SU-DHL-6 (cell line): Measurements from ENCODE around the gene ABCG4.

Experiments used
- H2AFZ ChIP-seq: fragments of 200-600 bp; sonication (generic); 2 replicates; pipeline ENCODE4 v1.6.1; 2014; ENCODE audit warnings: low read depth, mild to moderate bottlenecking, moderate library complexity, mixed read lengths, antibody characterized with exemption, low read length; ENCODE audit not compliant: severe bottlenecking
- H3F3A ChIP-seq: fragments of 200-600 bp; shearing (Covaris generic); 2 replicates; pipeline ENCODE4 v1.6.0; 2016; ENCODE audit warnings: antibody characterized with exemption, mild to moderate bottlenecking; ENCODE audit not compliant: insufficient read depth
- H3K27ac ChIP-seq: fragments of 200-600 bp; sonication (generic); 2 replicates; pipeline ENCODE4 v1.5.1; 2016; ENCODE audit warnings: low read depth, mild to moderate bottlenecking, low read length, moderate library complexity, mixed read lengths
- H3K27me3 ChIP-seq: fragments of 200-600 bp; sonication (generic), shearing (Covaris generic); 2 replicates; pipeline ENCODE4 v1.6.0; 2014; ENCODE audit warnings: mild to moderate bottlenecking, low read length
- H3K36me3 ChIP-seq: fragments of 200-600 bp; sonication (generic); 2 replicates; pipeline ENCODE4 v1.6.1; 2014; ENCODE audit warnings: mild to moderate bottlenecking, low read length, mixed read lengths
- H3K4me2 ChIP-seq: fragments of 300-600, 200-600 bp; shearing (Covaris generic), sonication (generic); 2 replicates; pipeline ENCODE4 v1.6.0; 2014; ENCODE audit warnings: low read length, low read depth, mild to moderate bottlenecking; ENCODE audit not compliant: poor library complexity, severe bottlenecking
- H3K4me3 ChIP-seq: fragments of 200-600 bp; sonication (generic); 2 replicates; pipeline ENCODE4 v1.5.1; 2014; ENCODE audit warnings: antibody characterized with exemption, low read length, mild to moderate bottlenecking, mixed read lengths; ENCODE audit not compliant: insufficient read depth, poor library complexity, severe bottlenecking
- H3K79me2 ChIP-seq: fragments of 200-600 bp; sonication (generic); 2 replicates; pipeline ENCODE4 v1.6.1; 2014; ENCODE audit warnings: mild to moderate bottlenecking, low read length, moderate library complexity; ENCODE audit not compliant: insufficient read depth
- H3K9ac ChIP-seq: fragments of 200-600 bp; sonication (generic); 2 replicates; pipeline ENCODE4 v1.7.0; 2014; ENCODE audit warnings: mild to moderate bottlenecking, low read length
- H3K9me2 ChIP-seq: fragments of 200-600 bp; sonication (generic); replicated peaks from 2 replicates; pipeline ENCODE4 v1.6.1; 2014; ENCODE audit warnings: low read length; ENCODE audit not compliant: insufficient read depth
- H3K9me3 ChIP-seq: fragments of 200-600 bp; sonication (generic); 2 replicates; pipeline ENCODE4 v1.6.1; 2014; ENCODE audit warnings: low read length, mixed read lengths; ENCODE audit not compliant: insufficient read depth
- H4K20me1 ChIP-seq: fragments of 200-600 bp; sonication (generic); 2 replicates; pipeline ENCODE4 v1.6.1; 2014; ENCODE audit warnings: low read depth, mild to moderate bottlenecking, antibody characterized with exemption, low read length, moderate library complexity, mixed read lengths
- EZH2phosphoT487 ChIP-seq: fragments of 200-600 bp; sonication (generic), shearing (Covaris generic); conservative IDR thresholded peaks from 2 replicates; pipeline ENCODE4 v1.6.1; 2018; ENCODE audit warnings: mild to moderate bottlenecking, antibody characterized with exemption, low read length, moderate library complexity, mixed read lengths
- TF ChIP-seq, protein P1 (sequence below): fragments of 200-600 bp; sonication (generic); IDR thresholded peaks from one replicate; pipeline ENCODE4 v1.5.1; 2017; ENCODE audit warnings: antibody characterized with exemption, mild to moderate bottlenecking, low read length, moderate library complexity; ENCODE audit not compliant: insufficient read depth, poor library complexity, severe bottlenecking

ABCG4 gene

DNA sequence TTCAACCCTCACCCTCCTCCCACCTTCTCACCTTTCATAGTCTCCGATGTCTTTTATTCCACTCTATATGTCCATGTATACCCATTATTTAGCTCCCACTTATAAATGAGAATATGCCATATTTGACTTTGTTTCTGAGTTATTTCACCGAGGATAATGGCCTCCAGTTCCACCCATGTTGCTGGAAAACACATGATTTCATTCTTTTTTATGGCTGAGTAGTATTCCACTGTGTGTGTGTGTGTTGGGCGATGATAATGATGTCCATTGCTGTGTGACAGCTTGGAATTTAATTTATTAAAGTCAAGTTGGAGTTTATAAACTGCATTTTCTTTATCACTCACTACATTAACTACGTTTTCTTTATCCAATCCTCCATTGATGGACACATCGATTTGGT, 30.6 kb upstream of the ABCG4 start:
- H2AFZ ChIP-seq: no peak overlapping the region
- H3K9me2 ChIP-seq: no peaks in the 10 kb centered on the region
- no peaks in the 10 kb centered on the region for H4K20me1 ChIP-seq
- no peak overlapping the region for H3K27ac ChIP-seq
- H3K27me3 ChIP-seq: no peaks in the 10 kb centered on the region
- TF ChIP-seq, protein P1, sequence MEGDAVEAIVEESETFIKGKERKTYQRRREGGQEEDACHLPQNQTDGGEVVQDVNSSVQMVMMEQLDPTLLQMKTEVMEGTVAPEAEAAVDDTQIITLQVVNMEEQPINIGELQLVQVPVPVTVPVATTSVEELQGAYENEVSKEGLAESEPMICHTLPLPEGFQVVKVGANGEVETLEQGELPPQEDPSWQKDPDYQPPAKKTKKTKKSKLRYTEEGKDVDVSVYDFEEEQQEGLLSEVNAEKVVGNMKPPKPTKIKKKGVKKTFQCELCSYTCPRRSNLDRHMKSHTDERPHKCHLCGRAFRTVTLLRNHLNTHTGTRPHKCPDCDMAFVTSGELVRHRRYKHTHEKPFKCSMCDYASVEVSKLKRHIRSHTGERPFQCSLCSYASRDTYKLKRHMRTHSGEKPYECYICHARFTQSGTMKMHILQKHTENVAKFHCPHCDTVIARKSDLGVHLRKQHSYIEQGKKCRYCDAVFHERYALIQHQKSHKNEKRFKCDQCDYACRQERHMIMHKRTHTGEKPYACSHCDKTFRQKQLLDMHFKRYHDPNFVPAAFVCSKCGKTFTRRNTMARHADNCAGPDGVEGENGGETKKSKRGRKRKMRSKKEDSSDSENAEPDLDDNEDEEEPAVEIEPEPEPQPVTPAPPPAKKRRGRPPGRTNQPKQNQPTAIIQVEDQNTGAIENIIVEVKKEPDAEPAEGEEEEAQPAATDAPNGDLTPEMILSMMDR: no peak
- no peak for TF ChIP-seq EZH2phosphoT487
- H3K9ac ChIP-seq: no peak overlapping the region
- H3K36me3 ChIP-seq: no peaks in the 10 kb centered on the region
- H3K4me3 ChIP-seq: no peak overlapping the region
- no peak overlapping the region for H3K4me2 ChIP-seq
- H3K9me3 ChIP-seq: no peaks in the 10 kb centered on the region
- H3K79me2 ChIP-seq: peaks cover 17% of the 10 kb centered on the region
- H3F3A ChIP-seq: peaks cover 16% of the 10 kb centered on the region

DNA sequence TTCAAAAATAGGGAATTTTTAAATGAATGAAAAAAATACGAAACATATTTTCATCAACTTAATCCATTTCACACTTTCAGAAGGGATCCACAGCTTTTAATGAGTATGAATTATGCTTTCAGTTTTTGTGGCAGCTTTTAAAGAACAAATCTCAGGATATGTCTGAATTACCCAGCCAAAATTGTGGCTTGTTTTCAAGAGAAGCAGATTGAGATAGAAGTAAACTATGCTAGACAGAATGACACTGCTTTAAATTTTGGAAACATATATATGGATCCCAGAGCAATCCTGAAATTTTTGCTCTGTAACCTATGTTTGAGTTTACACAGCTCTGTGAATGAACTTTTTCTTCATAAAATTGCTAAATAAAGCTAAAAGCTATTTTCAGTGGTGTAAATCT, 29.9 kb upstream of the ABCG4 start:
- peaks cover 16% of the 10 kb centered on the region for H3F3A ChIP-seq
- H2AFZ ChIP-seq: no peak overlapping the region
- H3K9me2 ChIP-seq: no peaks in the 10 kb centered on the region
- no peaks in the 10 kb centered on the region for H3K36me3 ChIP-seq
- H3K9me3 ChIP-seq: no peaks in the 10 kb centered on the region
- H3K4me2 ChIP-seq: no peak overlapping the region
- H3K4me3 ChIP-seq: no peak overlapping the region
- H4K20me1 ChIP-seq: no peaks in the 10 kb centered on the region
- no peaks in the 10 kb centered on the region for H3K27me3 ChIP-seq
- H3K27ac ChIP-seq: no peak overlapping the region
- TF ChIP-seq EZH2phosphoT487: no peak
- TF ChIP-seq, protein P1: no peak
- no peak overlapping the region for H3K9ac ChIP-seq
- peaks cover 24% of the 10 kb centered on the region for H3K79me2 ChIP-seq

DNA sequence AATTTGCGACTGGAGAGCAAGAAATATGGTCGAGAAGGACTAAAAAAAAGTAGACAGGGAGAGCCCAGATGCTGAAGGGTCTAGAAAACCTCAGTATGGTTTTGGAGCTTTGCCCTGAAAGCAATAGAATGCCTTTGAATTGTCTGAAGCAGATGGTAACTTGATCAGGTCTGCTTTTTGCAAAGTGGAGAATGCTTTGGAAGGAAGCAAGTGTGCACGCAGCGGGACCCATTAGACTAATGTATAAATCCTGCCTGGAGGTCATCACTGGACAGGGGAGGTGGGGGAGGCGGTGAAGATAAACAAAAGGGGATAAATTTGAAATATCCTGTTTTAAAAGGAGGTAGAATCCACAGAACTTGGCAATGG, 28.2 kb upstream of the ABCG4 start:
- TF ChIP-seq, protein P1: no peak
- no peak for TF ChIP-seq EZH2phosphoT487
- H3K27ac ChIP-seq: peak overlapping the region; percentile 50
- H3K9me3 ChIP-seq: no peaks in the 10 kb centered on the region
- no peaks in the 10 kb centered on the region for H3K27me3 ChIP-seq
- peaks cover 16% of the 10 kb centered on the region for H3F3A ChIP-seq
- peak overlapping the region; percentile 64 for H3K9ac ChIP-seq
- H3K4me3 ChIP-seq: peak overlapping the region; percentile 54
- no peaks in the 10 kb centered on the region for H4K20me1 ChIP-seq
- H3K36me3 ChIP-seq: no peaks in the 10 kb centered on the region
- peaks cover 29% of the 10 kb centered on the region for H3K79me2 ChIP-seq
- H3K9me2 ChIP-seq: no peaks in the 10 kb centered on the region
- H3K4me2 ChIP-seq: peak overlapping the region; percentile 79
- H2AFZ ChIP-seq: peak overlapping the region; percentile 1
